ENCODE data around the gene FGF21. TPM values are rescaled to one million over a fixed set of nuclear protein-coding genes. Genes with fewer than 3 reads are reported as not detected.
A peak's percentile ranks its signal among the peaks of the same experiment; 100 is the strongest.

FGF21 gene
- total RNA-seq, 4 donors from 2014 or later: not detected

DNA sequence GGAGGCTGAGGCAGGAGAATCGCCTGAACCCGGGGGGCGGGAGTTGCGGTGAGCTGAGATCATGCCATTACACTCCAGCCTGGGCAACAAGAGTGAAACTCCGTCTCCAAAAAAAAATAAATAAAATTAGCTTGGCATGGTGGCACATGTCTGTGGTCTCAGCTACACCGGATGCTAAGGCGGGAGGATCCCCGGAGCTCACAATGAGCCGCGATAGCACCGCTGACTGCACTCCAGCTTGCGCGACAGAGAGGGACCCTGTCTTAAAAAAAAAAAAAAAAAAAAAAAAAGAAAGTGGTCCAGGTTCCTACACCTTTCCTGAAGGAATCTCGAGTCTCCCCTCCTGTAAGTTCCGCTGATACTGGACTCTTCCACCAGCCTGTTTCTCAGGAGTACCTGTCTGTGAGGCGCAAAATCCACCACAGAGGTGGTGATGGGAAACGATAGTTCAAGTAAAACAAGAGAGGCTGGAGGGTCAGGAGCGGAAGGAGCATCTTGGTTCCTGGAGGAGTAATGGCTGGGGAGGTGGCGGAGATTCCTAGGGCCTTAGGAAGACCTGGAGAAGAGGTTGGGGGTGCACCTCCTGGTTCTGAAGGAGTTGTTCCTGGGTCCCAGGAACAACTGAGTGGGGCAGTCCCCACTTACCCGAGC lies 3.4 kb upstream of the FGF21 start:
- Histone ChIP-seq H3K36me3 (no peaks in the 10 kb centered on the region), H3K4me3 (peak overlapping the region in 3 of 4 donors; percentile 7 to 42 (median 22)), H3K27ac (peak overlapping the region; percentile 4 to 50 (median 24)), H3K9me3 (no peaks in the 10 kb centered on the region), H3K27me3 (peaks cover 73% of the 10 kb centered on the region), H3K4me1 (peaks cover 12 to 19% (median 14%) of the 10 kb centered on the region in 4 donors)
- in situ Hi-C loops (cut with MboI; ENCODE audit: low pct_ligation_motif_present in 1 of 4, low pct_unique_long_range_greater_than_20kb in 1 of 4, low sequenced_read_pairs in 3 of 4): no loop called here
- TF ChIP-seq POLR2AphosphoS5 (IDR thresholded peaks at IDR 0.05) (no peak), POLR2A (IDR thresholded peaks at IDR 0.05) (no peak), EP300 (IDR thresholded peaks at IDR 0.05; ENCODE audit: low read depth) (no peak)
- TF ChIP-seq, protein P1, sequence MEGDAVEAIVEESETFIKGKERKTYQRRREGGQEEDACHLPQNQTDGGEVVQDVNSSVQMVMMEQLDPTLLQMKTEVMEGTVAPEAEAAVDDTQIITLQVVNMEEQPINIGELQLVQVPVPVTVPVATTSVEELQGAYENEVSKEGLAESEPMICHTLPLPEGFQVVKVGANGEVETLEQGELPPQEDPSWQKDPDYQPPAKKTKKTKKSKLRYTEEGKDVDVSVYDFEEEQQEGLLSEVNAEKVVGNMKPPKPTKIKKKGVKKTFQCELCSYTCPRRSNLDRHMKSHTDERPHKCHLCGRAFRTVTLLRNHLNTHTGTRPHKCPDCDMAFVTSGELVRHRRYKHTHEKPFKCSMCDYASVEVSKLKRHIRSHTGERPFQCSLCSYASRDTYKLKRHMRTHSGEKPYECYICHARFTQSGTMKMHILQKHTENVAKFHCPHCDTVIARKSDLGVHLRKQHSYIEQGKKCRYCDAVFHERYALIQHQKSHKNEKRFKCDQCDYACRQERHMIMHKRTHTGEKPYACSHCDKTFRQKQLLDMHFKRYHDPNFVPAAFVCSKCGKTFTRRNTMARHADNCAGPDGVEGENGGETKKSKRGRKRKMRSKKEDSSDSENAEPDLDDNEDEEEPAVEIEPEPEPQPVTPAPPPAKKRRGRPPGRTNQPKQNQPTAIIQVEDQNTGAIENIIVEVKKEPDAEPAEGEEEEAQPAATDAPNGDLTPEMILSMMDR (IDR thresholded peaks at IDR 0.05): no peak
- 27 to 28% methylated on average over 9 to 20 of the region's 20 CpGs for WGBS, 2 donors (ENCODE audit: low coverage in 1 of 2)
- DNase-seq: no peak
- intact Hi-C loops (cut with DNase I; ENCODE audit: low total_unique reads): loop anchor here (1.0 kb wide), 1 partner anchor 25 kb away; no protein-coding TSS in a partner anchor

- in situ Hi-C loops (cut with MboI; ENCODE audit: low pct_ligation_motif_present in 1 of 4, low pct_unique_long_range_greater_than_20kb in 1 of 4, low sequenced_read_pairs in 3 of 4) (no loop called here), intact Hi-C loops (cut with DNase I; ENCODE audit: low total_unique reads) (no loop called here)
- peak within 1 kb of the TSS in 3 of 4 donors; percentile 7 to 42 (median 22) for H3K4me3 ChIP-seq
- H3K9me3 ChIP-seq: no peaks in the 10 kb centered on the region
- DNase-seq: peak; percentile 76
- TF ChIP-seq, protein P1 (IDR thresholded peaks at IDR 0.05): peak in 1 of 5 experiments; percentile 31
- TF ChIP-seq POLR2AphosphoS5 (IDR thresholded peaks at IDR 0.05) (peak in 2 of 3 donors; percentile 25 to 28), POLR2A (IDR thresholded peaks at IDR 0.05) (no peak)
- WGBS, 2 donors (ENCODE audit: low coverage in 1 of 2): 2% methylated on average over 51 of the region's 73 CpGs; no CpG with 5 or more reads in 1 of the 2 donors
- no peaks in the 10 kb centered on the region for H3K36me3 ChIP-seq
- H3K27me3 ChIP-seq: peaks cover 67% of the 10 kb centered on the region
- H3K4me1 ChIP-seq: peaks cover 12 to 15% (median 13%) of the 10 kb centered on the region in 4 donors
- H3K27ac ChIP-seq: peak within 1 kb of the TSS; percentile 4 to 50 (median 24)
Measured at GRCh38 chr19:48752496-48753365, 2.6 kb upstream of the FGF21 start, which contains the start of gene FUT1. Gene FUT1 (minus strand): TSS chr19:48752641. CDS start chr19:48751281, 1,360 bp downstream.

- peaks cover 12 to 15% (median 13%) of the 10 kb centered on the region in 4 donors for H3K4me1 ChIP-seq
- 70% methylated on average over 5 of the region's 5 CpGs; no CpG with 5 or more reads in 1 of the 2 donors for WGBS, 2 donors (ENCODE audit: low coverage in 1 of 2)
- TF ChIP-seq POLR2A (IDR thresholded peaks at IDR 0.05) (no peak), POLR2AphosphoS5 (IDR thresholded peaks at IDR 0.05) (no peak), EP300 (IDR thresholded peaks at IDR 0.05; ENCODE audit: low read depth) (no peak)
- TF ChIP-seq, protein P1 (IDR thresholded peaks at IDR 0.05): no peak
- in situ Hi-C loops (cut with MboI; ENCODE audit: low pct_ligation_motif_present in 1 of 4, low pct_unique_long_range_greater_than_20kb in 1 of 4, low sequenced_read_pairs in 3 of 4) (no loop called here), intact Hi-C loops (cut with DNase I; ENCODE audit: low total_unique reads) (no loop called here)
- H3K27ac ChIP-seq: no peak overlapping the region
- H3K4me3 ChIP-seq: no peak overlapping the region
- peaks cover 68% of the 10 kb centered on the region for H3K27me3 ChIP-seq
- DNase-seq: no peak
- no peaks in the 10 kb centered on the region for H3K36me3 ChIP-seq
- no peaks in the 10 kb centered on the region for H3K9me3 ChIP-seq
Measured at GRCh38 chr19:48755787-48756186, 463 bp downstream of the FGF21 start.

DNA sequence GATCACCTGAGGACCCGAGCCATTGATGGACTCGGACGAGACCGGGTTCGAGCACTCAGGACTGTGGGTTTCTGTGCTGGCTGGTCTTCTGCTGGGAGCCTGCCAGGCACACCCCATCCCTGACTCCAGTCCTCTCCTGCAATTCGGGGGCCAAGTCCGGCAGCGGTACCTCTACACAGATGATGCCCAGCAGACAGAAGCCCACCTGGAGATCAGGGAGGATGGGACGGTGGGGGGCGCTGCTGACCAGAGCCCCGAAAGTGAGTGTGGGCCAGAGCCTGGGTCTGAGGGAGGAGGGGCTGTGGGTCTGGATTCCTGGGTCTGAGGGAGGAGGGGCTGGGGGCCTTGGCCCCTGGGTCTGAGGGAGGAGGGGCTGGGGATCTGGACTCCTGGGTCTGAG lies 888 bp downstream of the FGF21 start:
- no peaks in the 10 kb centered on the region for H3K36me3 ChIP-seq
- intact Hi-C loops (cut with DNase I; ENCODE audit: low total_unique reads) (no loop called here), in situ Hi-C loops (cut with MboI; ENCODE audit: low pct_ligation_motif_present in 1 of 4, low pct_unique_long_range_greater_than_20kb in 1 of 4, low sequenced_read_pairs in 3 of 4) (no loop called here)
- no peak overlapping the region for H3K4me3 ChIP-seq
- H3K4me1 ChIP-seq: peaks cover 12 to 15% (median 13%) of the 10 kb centered on the region in 4 donors
- TF ChIP-seq, protein P1 (IDR thresholded peaks at IDR 0.05): no peak
- no peak for TF ChIP-seq POLR2AphosphoS5 (IDR thresholded peaks at IDR 0.05)
- TF ChIP-seq EP300 (IDR thresholded peaks at IDR 0.05; ENCODE audit: low read depth): no peak
- no peak for TF ChIP-seq POLR2A (IDR thresholded peaks at IDR 0.05)
- no peaks in the 10 kb centered on the region for H3K9me3 ChIP-seq
- DNase-seq: no peak
- H3K27ac ChIP-seq: no peak overlapping the region
- 76 to 80% methylated on average over 1 to 11 of the region's 11 CpGs for WGBS, 2 donors (ENCODE audit: low coverage in 1 of 2)
- H3K27me3 ChIP-seq: peaks cover 66% of the 10 kb centered on the region
